SU-DHL-6 (cell line): Measurements from ENCODE around the gene SIGLEC1.

Experiments used
- H2AFZ ChIP-seq: fragments of 200-600 bp; sonication (generic); 2 replicates; pipeline ENCODE4 v1.6.1; 2014; ENCODE audit warnings: low read depth, mild to moderate bottlenecking, moderate library complexity, mixed read lengths, antibody characterized with exemption, low read length; ENCODE audit not compliant: severe bottlenecking
- H3F3A ChIP-seq: fragments of 200-600 bp; shearing (Covaris generic); 2 replicates; pipeline ENCODE4 v1.6.0; 2016; ENCODE audit warnings: antibody characterized with exemption, mild to moderate bottlenecking; ENCODE audit not compliant: insufficient read depth
- H3K27ac ChIP-seq: fragments of 200-600 bp; sonication (generic); 2 replicates; pipeline ENCODE4 v1.5.1; 2016; ENCODE audit warnings: low read depth, mild to moderate bottlenecking, low read length, moderate library complexity, mixed read lengths
- H3K27me3 ChIP-seq: fragments of 200-600 bp; sonication (generic), shearing (Covaris generic); 2 replicates; pipeline ENCODE4 v1.6.0; 2014; ENCODE audit warnings: mild to moderate bottlenecking, low read length
- H3K36me3 ChIP-seq: fragments of 200-600 bp; sonication (generic); 2 replicates; pipeline ENCODE4 v1.6.1; 2014; ENCODE audit warnings: mild to moderate bottlenecking, low read length, mixed read lengths
- H3K4me2 ChIP-seq: fragments of 300-600, 200-600 bp; shearing (Covaris generic), sonication (generic); 2 replicates; pipeline ENCODE4 v1.6.0; 2014; ENCODE audit warnings: low read length, low read depth, mild to moderate bottlenecking; ENCODE audit not compliant: poor library complexity, severe bottlenecking
- H3K4me3 ChIP-seq: fragments of 200-600 bp; sonication (generic); 2 replicates; pipeline ENCODE4 v1.5.1; 2014; ENCODE audit warnings: antibody characterized with exemption, low read length, mild to moderate bottlenecking, mixed read lengths; ENCODE audit not compliant: insufficient read depth, poor library complexity, severe bottlenecking
- H3K79me2 ChIP-seq: fragments of 200-600 bp; sonication (generic); 2 replicates; pipeline ENCODE4 v1.6.1; 2014; ENCODE audit warnings: mild to moderate bottlenecking, low read length, moderate library complexity; ENCODE audit not compliant: insufficient read depth
- H3K9ac ChIP-seq: fragments of 200-600 bp; sonication (generic); 2 replicates; pipeline ENCODE4 v1.7.0; 2014; ENCODE audit warnings: mild to moderate bottlenecking, low read length
- H3K9me2 ChIP-seq: fragments of 200-600 bp; sonication (generic); replicated peaks from 2 replicates; pipeline ENCODE4 v1.6.1; 2014; ENCODE audit warnings: low read length; ENCODE audit not compliant: insufficient read depth
- H3K9me3 ChIP-seq: fragments of 200-600 bp; sonication (generic); 2 replicates; pipeline ENCODE4 v1.6.1; 2014; ENCODE audit warnings: low read length, mixed read lengths; ENCODE audit not compliant: insufficient read depth
- H4K20me1 ChIP-seq: fragments of 200-600 bp; sonication (generic); 2 replicates; pipeline ENCODE4 v1.6.1; 2014; ENCODE audit warnings: low read depth, mild to moderate bottlenecking, antibody characterized with exemption, low read length, moderate library complexity, mixed read lengths
- EZH2phosphoT487 ChIP-seq: fragments of 200-600 bp; sonication (generic), shearing (Covaris generic); conservative IDR thresholded peaks from 2 replicates; pipeline ENCODE4 v1.6.1; 2018; ENCODE audit warnings: mild to moderate bottlenecking, antibody characterized with exemption, low read length, moderate library complexity, mixed read lengths
- TF ChIP-seq, protein P1 (sequence below): fragments of 200-600 bp; sonication (generic); IDR thresholded peaks from one replicate; pipeline ENCODE4 v1.5.1; 2017; ENCODE audit warnings: antibody characterized with exemption, mild to moderate bottlenecking, low read length, moderate library complexity; ENCODE audit not compliant: insufficient read depth, poor library complexity, severe bottlenecking

Gene SIGLEC1

GRCh38 chr20:3692706-3693294 lies 19.6 kb downstream of the SIGLEC1 start:
- Histone ChIP-seq H3K27ac (no peak overlapping the region), H3K36me3 (no peaks in the 10 kb centered on the region), H3K9ac (no peak overlapping the region), H3K9me3 (no peaks in the 10 kb centered on the region), H2AFZ (no peak overlapping the region), H4K20me1 (no peaks in the 10 kb centered on the region), H3K4me2 (no peak overlapping the region), H3K79me2 (no peaks in the 10 kb centered on the region), H3F3A (no peaks in the 10 kb centered on the region), H3K9me2 (no peaks in the 10 kb centered on the region), H3K27me3 (no peaks in the 10 kb centered on the region), H3K4me3 (no peak overlapping the region)
- TF ChIP-seq EZH2phosphoT487, result no peak
- TF ChIP-seq, protein P1, sequence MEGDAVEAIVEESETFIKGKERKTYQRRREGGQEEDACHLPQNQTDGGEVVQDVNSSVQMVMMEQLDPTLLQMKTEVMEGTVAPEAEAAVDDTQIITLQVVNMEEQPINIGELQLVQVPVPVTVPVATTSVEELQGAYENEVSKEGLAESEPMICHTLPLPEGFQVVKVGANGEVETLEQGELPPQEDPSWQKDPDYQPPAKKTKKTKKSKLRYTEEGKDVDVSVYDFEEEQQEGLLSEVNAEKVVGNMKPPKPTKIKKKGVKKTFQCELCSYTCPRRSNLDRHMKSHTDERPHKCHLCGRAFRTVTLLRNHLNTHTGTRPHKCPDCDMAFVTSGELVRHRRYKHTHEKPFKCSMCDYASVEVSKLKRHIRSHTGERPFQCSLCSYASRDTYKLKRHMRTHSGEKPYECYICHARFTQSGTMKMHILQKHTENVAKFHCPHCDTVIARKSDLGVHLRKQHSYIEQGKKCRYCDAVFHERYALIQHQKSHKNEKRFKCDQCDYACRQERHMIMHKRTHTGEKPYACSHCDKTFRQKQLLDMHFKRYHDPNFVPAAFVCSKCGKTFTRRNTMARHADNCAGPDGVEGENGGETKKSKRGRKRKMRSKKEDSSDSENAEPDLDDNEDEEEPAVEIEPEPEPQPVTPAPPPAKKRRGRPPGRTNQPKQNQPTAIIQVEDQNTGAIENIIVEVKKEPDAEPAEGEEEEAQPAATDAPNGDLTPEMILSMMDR, result no peak

DNA sequence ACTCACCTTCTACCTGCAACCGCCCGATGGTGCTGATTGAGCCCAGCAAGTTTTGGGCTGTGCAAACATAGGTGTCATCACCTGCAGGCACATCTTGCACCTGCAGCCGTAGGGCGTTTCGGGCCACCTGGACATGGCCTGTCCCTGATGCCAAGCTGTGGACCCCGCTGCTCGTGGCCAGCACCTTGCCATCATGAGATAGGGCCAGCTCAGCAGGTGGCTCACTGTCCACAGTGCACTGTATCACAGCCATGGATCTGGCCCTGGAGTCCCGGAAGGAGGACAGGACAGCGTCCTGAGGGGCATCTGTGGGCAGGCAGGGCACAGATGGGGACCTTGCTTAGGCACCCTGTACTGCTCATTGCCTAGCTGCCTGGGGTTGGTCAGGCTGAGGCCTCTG lies 20.5 kb downstream of the SIGLEC1 start:
- Histone ChIP-seq H4K20me1 (no peaks in the 10 kb centered on the region), H2AFZ (no peak overlapping the region)

DNA sequence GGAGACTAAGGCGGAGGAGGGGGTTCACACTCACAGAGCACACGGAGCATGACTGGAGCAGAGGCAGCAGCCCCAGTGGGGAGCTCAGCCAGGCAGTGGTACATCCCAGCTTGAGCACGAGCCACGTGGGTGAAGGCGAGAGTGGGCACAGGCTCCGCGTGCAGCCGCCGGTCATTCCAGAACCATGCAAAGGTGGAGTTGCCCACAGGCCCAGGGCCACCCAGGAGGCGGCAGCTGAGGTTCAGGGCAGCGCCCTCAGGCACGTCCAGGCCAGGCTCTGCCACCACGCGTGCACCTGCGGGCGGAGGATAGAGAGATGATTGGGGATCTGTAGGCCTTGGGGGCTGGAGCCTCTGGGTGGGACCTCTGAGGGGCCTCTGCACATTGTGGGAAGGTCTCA lies 21.1 kb downstream of the SIGLEC1 start:
- Histone ChIP-seq H3K36me3 (no peaks in the 10 kb centered on the region), H3K9ac (no peak overlapping the region), H2AFZ (no peak overlapping the region), H3K79me2 (no peaks in the 10 kb centered on the region), H3K4me3 (no peak overlapping the region), H4K20me1 (no peaks in the 10 kb centered on the region), H3F3A (no peaks in the 10 kb centered on the region), H3K27ac (no peak overlapping the region), H3K4me2 (no peak overlapping the region), H3K27me3 (no peaks in the 10 kb centered on the region), H3K9me3 (no peaks in the 10 kb centered on the region), H3K9me2 (no peaks in the 10 kb centered on the region)
- TF ChIP-seq, protein P1, result no peak
- no peak for TF ChIP-seq EZH2phosphoT487

More for the DNA sequence above, 20.5 kb downstream of the SIGLEC1 start:
- no peak overlapping the region for H3K4me3 ChIP-seq
- TF ChIP-seq EZH2phosphoT487, result no peak
- TF ChIP-seq, protein P1, result no peak
- no peaks in the 10 kb centered on the region for H3F3A ChIP-seq
- no peaks in the 10 kb centered on the region for H3K9me3 ChIP-seq
- no peaks in the 10 kb centered on the region for H3K79me2 ChIP-seq
- H3K27me3 ChIP-seq, result no peaks in the 10 kb centered on the region
- H3K9me2 ChIP-seq, result no peaks in the 10 kb centered on the region
- no peak overlapping the region for H3K27ac ChIP-seq
- H3K4me2 ChIP-seq, result no peak overlapping the region
- no peak overlapping the region for H3K9ac ChIP-seq
- H3K36me3 ChIP-seq, result no peaks in the 10 kb centered on the region
